ENCODE data around the gene KCNK2.

DNA sequence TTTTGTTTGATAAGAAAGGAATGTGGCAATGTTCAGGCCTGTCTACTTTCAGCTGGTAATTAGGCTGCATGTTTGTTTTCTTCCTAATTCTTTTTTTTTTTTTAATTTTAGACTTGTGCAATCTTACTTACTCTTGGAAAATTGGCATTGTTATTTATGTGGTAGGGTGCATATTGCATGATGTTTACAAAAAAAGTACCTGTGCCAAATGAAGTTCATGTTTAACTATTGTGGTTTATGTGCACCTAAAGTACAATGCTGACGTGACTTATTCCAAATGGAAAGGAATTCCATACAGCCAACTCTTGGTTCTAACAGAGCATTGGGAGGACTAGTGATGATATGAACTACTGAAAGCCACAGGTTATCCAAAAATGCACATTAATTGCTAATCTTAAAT lies 51.0 kb downstream of the KCNK2 start:
- TF ChIP-seq EP300 (IDR thresholded peaks at IDR 0.05) (no peak), POLR2A (IDR thresholded peaks at IDR 0.05) (no peak), POLR2AphosphoS5 (IDR thresholded peaks at IDR 0.05) (no peak)
- TF ChIP-seq, protein P1, sequence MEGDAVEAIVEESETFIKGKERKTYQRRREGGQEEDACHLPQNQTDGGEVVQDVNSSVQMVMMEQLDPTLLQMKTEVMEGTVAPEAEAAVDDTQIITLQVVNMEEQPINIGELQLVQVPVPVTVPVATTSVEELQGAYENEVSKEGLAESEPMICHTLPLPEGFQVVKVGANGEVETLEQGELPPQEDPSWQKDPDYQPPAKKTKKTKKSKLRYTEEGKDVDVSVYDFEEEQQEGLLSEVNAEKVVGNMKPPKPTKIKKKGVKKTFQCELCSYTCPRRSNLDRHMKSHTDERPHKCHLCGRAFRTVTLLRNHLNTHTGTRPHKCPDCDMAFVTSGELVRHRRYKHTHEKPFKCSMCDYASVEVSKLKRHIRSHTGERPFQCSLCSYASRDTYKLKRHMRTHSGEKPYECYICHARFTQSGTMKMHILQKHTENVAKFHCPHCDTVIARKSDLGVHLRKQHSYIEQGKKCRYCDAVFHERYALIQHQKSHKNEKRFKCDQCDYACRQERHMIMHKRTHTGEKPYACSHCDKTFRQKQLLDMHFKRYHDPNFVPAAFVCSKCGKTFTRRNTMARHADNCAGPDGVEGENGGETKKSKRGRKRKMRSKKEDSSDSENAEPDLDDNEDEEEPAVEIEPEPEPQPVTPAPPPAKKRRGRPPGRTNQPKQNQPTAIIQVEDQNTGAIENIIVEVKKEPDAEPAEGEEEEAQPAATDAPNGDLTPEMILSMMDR (IDR thresholded peaks at IDR 0.05), result no peak

All from suprapubic skin (tissue), 4 donors.